Middle frontal gyrus (tissue), 1 donor: Measurements from ENCODE around the gene VSIG8.

Source experiments
- DNase-seq: peaks from one replicate; pipeline ENCODE4 v3.0.0-alpha.2; 2015; ENCODE audit warnings: low spot score; ENCODE audit errors: extremely low spot score

The VSIG8 gene

GRCh38 chr1:159856576-159856975 is 5.9 kb downstream of the VSIG8 start:
- no peak for DNase-seq

- no peak for DNase-seq
Observed at GRCh38 chr1:159855709-159856108, 6.7 kb downstream of the VSIG8 start.

- DNase-seq: peak; percentile 49
Observed at GRCh38 chr1:159854693-159855192, 7.7 kb downstream of the VSIG8 start.

GRCh38 chr1:159854116-159854692 is 8.3 kb downstream of the VSIG8 start:
- no peak for DNase-seq

- no peak for DNase-seq
Observed at GRCh38 chr1:159853417-159854115, 8.9 kb downstream of the VSIG8 start.

- DNase-seq: no peak
Observed at GRCh38 chr1:159851407-159851806, 11.1 kb downstream of the VSIG8 start.

GRCh38 chr1:159849626-159850366 is 12.7 kb downstream of the VSIG8 start:
- no peak for DNase-seq

- DNase-seq: no peak
Observed at GRCh38 chr1:159848326-159848725, 14.1 kb downstream of the VSIG8 start.

GRCh38 chr1:159847231-159847630 is 15.2 kb downstream of the VSIG8 start:
- DNase-seq: no peak

- no peak for DNase-seq
Observed at GRCh38 chr1:159845751-159846629, 16.5 kb downstream of the VSIG8 start.

- DNase-seq: no peak
Observed at GRCh38 chr1:159843459-159843858, 19.0 kb downstream of the VSIG8 start.

- no peak for DNase-seq
Observed at GRCh38 chr1:159841749-159842148, 20.7 kb downstream of the VSIG8 start.

- DNase-seq: no peak
Observed at GRCh38 chr1:159839116-159839849, 23.2 kb downstream of the VSIG8 start.

- no peak for DNase-seq
Observed at GRCh38 chr1:159838715-159839114, 23.7 kb downstream of the VSIG8 start.

GRCh38 chr1:159835862-159836525 is 26.5 kb downstream of the VSIG8 start:
- DNase-seq: no peak

- no peak for DNase-seq
Observed at GRCh38 chr1:159835356-159835755, 27.1 kb downstream of the VSIG8 start.

GRCh38 chr1:159832309-159832708 is 30.1 kb downstream of the VSIG8 start:
- DNase-seq: no peak

- no peak for DNase-seq
Observed at GRCh38 chr1:159831412-159832141, 30.9 kb downstream of the VSIG8 start.

GRCh38 chr1:159830722-159831121 is 31.7 kb downstream of the VSIG8 start:
- DNase-seq: no peak
